Vagina (tissue), 2 donors: ENCODE results near the gene EIF4H. TPM values are rescaled to one million over a fixed set of nuclear protein-coding genes. Genes with fewer than 3 reads are reported as not detected.

ENCODE experiments used
- DNase-seq, 2 donors: peaks; one replicate each; pipeline ENCODE4 v3.0.0-alpha.2; 2017; ENCODE audit errors: extremely low spot score in 2 of 2
- H3K27ac ChIP-seq: fragments of 200-600 bp; sonication (generic); one replicate; pipeline ENCODE4 v1.5.1; 2019
- H3K27me3 ChIP-seq: fragments of 200-600 bp; sonication (generic); one replicate; pipeline ENCODE4 v1.5.1; 2019
- H3K36me3 ChIP-seq, 2 donors: fragments of 200-600 bp; sonication (generic); one replicate each; pipeline ENCODE4 v1.5.1; 2017 to 2019
- H3K4me1 ChIP-seq: fragments of 200-600 bp; sonication (generic); one replicate; pipeline ENCODE4 v1.5.1; 2019
- H3K4me3 ChIP-seq, 2 donors: fragments of 200-600 bp; sonication (generic); 1 replicate in 1 of 2; 2 replicates in 1 of 2; pipeline ENCODE4 v1.5.1; 2016 to 2019
- H3K9me3 ChIP-seq: fragments of 200-600 bp; sonication (generic); one replicate; pipeline ENCODE4 v1.5.1; 2019
- CTCF ChIP-seq, 3 experiments: fragments of 450-650 bp in 2 of 3; fragments of 200-600 bp in 1 of 3; sonication (generic) in 1 of 3; IDR thresholded peaks; one replicate each; pipeline ENCODE4 v1.5.1; 2017 to 2019; ENCODE audit warnings: antibody characterized with exemption in 3 of 3, mild to moderate bottlenecking in 2 of 3, moderate library complexity in 2 of 3
- POLR2A ChIP-seq, 2 donors: fragments of 450-650 bp; IDR thresholded peaks; one replicate each; pipeline ENCODE4 v1.6.1; 2017; ENCODE audit warnings: antibody characterized with exemption in 2 of 2, mild to moderate bottlenecking in 2 of 2, moderate library complexity in 2 of 2
- POLR2AphosphoS5 ChIP-seq, 2 donors: sonication (generic); formaldehyde crosslinking; IDR thresholded peaks; one replicate each; pipeline ENCODE4 v1.9.0; 2017; ENCODE audit warnings: antibody characterized with exemption in 2 of 2, mild to moderate bottlenecking in 2 of 2, low read depth in 1 of 2; ENCODE audit not compliant: insufficient read depth in 1 of 2
- intact Hi-C: fragments of 100-400 bp; cut with DNase I; formaldehyde crosslinking; loops from one replicate; pipeline ENCODE4 v1.15.1; 2023
- total RNA-seq: library from RNA; depleted of rRNA; stranded (reverse); fragments of >200 nt; gene quantifications from one replicate; pipeline ENCODE4 v1.2.3, GENCODE V29; 2016

The EIF4H gene
- total RNA-seq, 1 donor from 2014 or later: 139 TPM

GRCh38 chr7:74225400-74225799, 51.2 kb downstream of the EIF4H start:
- Histone ChIP-seq H3K4me3 (no peak overlapping the region), H3K9me3 (no peaks in the 10 kb centered on the region), H3K27me3 (no peaks in the 10 kb centered on the region), H3K27ac (no peak overlapping the region), H3K36me3 (no peaks in the 10 kb centered on the region), H3K4me1 (no peaks in the 10 kb centered on the region)
- no peak for DNase-seq
- intact Hi-C loops: no loop called here
- TF ChIP-seq CTCF (IDR thresholded peaks at IDR 0.05) (no peak), POLR2AphosphoS5 (IDR thresholded peaks at IDR 0.05; ENCODE audit: insufficient read depth in 1 of 2, low read depth in 1 of 2) (no peak), POLR2A (IDR thresholded peaks at IDR 0.05) (no peak)

GRCh38 chr7:74226633-74227032, 52.5 kb downstream of the EIF4H start:
- no peak overlapping the region for H3K27ac ChIP-seq
- no peaks in the 10 kb centered on the region for H3K27me3 ChIP-seq
- DNase-seq: no peak
- no peak overlapping the region for H3K4me3 ChIP-seq
- peaks cover 0 to 8% of the 10 kb centered on the region in 2 donors for H3K36me3 ChIP-seq
- intact Hi-C loops: no loop called here
- no peaks in the 10 kb centered on the region for H3K4me1 ChIP-seq
- no peaks in the 10 kb centered on the region for H3K9me3 ChIP-seq
- no peak for TF ChIP-seq CTCF (IDR thresholded peaks at IDR 0.05)
- no peak for TF ChIP-seq POLR2A (IDR thresholded peaks at IDR 0.05)
- no peak for TF ChIP-seq POLR2AphosphoS5 (IDR thresholded peaks at IDR 0.05; ENCODE audit: insufficient read depth in 1 of 2, low read depth in 1 of 2)

DNA sequence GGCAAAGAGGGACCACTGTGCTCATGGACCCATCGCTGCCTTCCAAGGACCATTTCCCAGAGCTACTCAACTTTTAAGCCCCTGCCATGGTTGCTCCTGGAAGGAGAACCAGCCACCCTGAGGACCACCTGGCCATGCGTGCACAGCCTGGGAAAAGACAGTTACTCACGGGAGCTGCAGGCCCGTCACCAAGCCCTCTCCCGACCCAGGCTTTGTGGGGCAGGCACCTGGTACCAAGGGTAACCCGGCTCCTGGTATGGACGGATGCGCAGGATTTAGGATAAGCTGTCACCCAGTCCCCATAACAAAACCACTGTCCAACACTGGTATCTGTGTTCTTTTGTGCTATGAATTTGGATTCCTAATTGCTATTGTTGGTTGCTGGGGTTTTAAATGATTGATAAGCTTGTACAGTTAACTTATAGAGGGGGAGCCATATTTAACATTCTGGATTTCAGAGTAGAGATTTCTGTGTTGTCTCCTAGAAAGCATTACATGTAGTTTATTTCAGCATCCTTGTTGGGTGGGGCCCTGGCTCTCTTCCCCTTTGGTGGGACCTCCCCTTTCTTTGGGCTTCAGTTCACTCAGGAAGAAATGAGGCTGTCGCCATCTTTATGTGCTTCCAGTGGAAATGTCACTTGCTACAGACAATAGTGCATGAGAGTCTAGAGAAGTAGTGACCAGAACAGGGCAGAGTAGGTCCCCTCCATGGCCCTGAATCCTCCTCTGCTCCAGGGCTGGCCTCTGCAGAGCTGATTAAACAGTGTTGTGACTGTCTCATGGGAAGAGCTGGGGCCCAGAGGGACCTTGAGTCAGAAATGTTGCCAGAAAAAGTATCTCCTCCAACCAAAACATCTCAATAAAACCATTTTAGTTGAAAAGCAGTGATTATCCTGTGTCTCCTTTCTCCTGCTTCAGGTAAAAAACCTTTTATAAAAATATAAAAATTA, 55.1 kb downstream of the EIF4H start:
- no peaks in the 10 kb centered on the region for H3K4me1 ChIP-seq
- DNase-seq: no peak
- peaks cover 0 to 30% of the 10 kb centered on the region in 2 donors for H3K36me3 ChIP-seq
- no peak for TF ChIP-seq POLR2A (IDR thresholded peaks at IDR 0.05)
- TF ChIP-seq CTCF (IDR thresholded peaks at IDR 0.05): no peak
- no peak for TF ChIP-seq POLR2AphosphoS5 (IDR thresholded peaks at IDR 0.05; ENCODE audit: insufficient read depth in 1 of 2, low read depth in 1 of 2)
- H3K4me3 ChIP-seq: no peak overlapping the region
- H3K9me3 ChIP-seq: no peaks in the 10 kb centered on the region
- H3K27ac ChIP-seq: no peak overlapping the region
- no peaks in the 10 kb centered on the region for H3K27me3 ChIP-seq
- intact Hi-C loops: no loop called here

DNA sequence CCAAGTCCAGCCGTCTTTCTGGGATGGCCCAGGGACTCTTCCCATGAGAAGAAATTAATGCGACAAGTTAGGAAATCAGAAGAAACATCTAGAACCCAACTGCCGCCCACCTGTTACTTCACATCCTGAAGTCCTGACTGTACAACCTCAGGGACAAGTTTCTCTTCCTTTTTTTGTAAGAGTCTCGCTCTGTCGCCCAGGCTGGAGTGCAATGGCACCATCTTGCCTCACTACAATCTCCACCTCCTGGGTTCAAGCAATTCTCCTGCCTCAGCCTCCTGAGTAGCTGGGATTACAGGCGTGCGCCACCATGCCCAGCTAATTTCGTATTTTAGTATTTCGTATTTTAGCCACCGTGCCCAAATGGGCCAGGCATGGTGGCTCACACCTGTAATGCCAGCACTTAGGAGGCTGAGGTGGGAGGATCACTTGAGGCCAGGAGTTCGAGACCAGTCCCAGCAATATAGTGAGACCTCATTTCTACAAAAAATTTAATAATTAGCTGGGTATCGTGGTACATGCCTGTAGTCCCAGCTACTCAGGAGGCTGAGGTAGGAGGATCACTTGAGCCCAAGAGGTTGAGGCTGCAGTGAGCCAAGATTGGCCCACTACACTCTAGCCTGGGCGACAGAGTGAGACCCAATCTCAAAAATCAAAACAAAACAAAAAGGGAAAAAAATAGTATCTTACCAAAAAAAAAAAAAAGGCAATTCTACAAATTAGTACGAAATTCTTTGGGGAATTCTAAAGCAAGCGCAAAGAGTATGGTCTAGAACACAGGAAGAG, 56.5 kb downstream of the EIF4H start:
- Histone ChIP-seq H3K27ac (no peak overlapping the region), H3K4me3 (no peak overlapping the region), H3K36me3 (peaks cover 0 to 44% of the 10 kb centered on the region in 2 donors)

More for the DNA sequence above, 56.5 kb downstream of the EIF4H start:
- Histone ChIP-seq H3K4me1 (no peaks in the 10 kb centered on the region), H3K27me3 (no peaks in the 10 kb centered on the region), H3K9me3 (no peaks in the 10 kb centered on the region)
- TF ChIP-seq CTCF (IDR thresholded peaks at IDR 0.05) (no peak), POLR2AphosphoS5 (IDR thresholded peaks at IDR 0.05; ENCODE audit: insufficient read depth in 1 of 2, low read depth in 1 of 2) (no peak), POLR2A (IDR thresholded peaks at IDR 0.05) (no peak)
- no peak for DNase-seq
- intact Hi-C loops: no loop called here
